Testis (tissue), 3 donors: ENCODE results near the gene ASB5. TPM values are rescaled to one million over a fixed set of nuclear protein-coding genes. Genes with fewer than 3 reads are reported as not detected.
"Not testable (repeated sequence)": the region's sequence is repeated elsewhere in the genome, so short reads cannot be mapped to it uniquely, and the experiment has no call there.

Experiments
- DNase-seq: peaks from one replicate; pipeline ENCODE4 v3.0.0-alpha.2; 2019
- H3K27ac ChIP-seq, 2 donors: fragments of 200-600 bp; sonication (generic); one replicate each; pipeline ENCODE4 v1.5.1; 2019
- H3K27me3 ChIP-seq: fragments of 200-600 bp; sonication (generic); one replicate; pipeline ENCODE4 v1.5.1; 2019
- H3K36me3 ChIP-seq: fragments of 200-600 bp; sonication (generic); one replicate; pipeline ENCODE4 v1.5.1; 2017; ENCODE audit warnings: low read depth; ENCODE audit errors: missing control alignments
- H3K4me1 ChIP-seq: fragments of 200-600 bp; sonication (generic); one replicate; pipeline ENCODE4 v1.5.1; 2019
- H3K4me3 ChIP-seq, 2 donors: fragments of 200-600 bp; sonication (generic); one replicate each; pipeline ENCODE4 v1.5.1; 2017 to 2019
- H3K9me3 ChIP-seq: fragments of 200-600 bp; sonication (generic); one replicate; pipeline ENCODE4 v1.5.1; 2017
- POLR2A ChIP-seq: fragments of 450-650 bp; IDR thresholded peaks from one replicate; pipeline ENCODE4 v1.6.1; 2017; ENCODE audit warnings: antibody characterized with exemption, mild to moderate bottlenecking, moderate library complexity
- WGBS, 2 donors: methylation state at CpG; one replicate each; pipeline ENCODE4 v1.1.5; 2018; 5-methylcytosine and 5-hydroxymethylcytosine counted together
- intact Hi-C: fragments of 100-400 bp; cut with DNase I; formaldehyde crosslinking; loops from one replicate; pipeline ENCODE4 v1.15.1; 2023; ENCODE audit warnings: low total_unique reads
- polyA plus RNA-seq: library from polyadenylated mRNA; stranded (reverse); fragments of 350-450 nt; fragmentation: Illumina TruSeq; extraction: RNeasy Lipid Tissue Mini Kit (QIAGEN cat#74804); gene quantifications from one replicate; pipeline ENCODE4 v1.2.3, GENCODE V29; 2014; ENCODE audit warnings: low read depth, low replicate concordance; ENCODE audit not compliant: insufficient read depth
- total RNA-seq, 2 donors: library from RNA; depleted of rRNA; stranded (reverse); fragments of >200 nt; gene quantifications; one replicate each; pipeline ENCODE4 v1.2.3, GENCODE V29; 2016
- TF ChIP-seq, protein P1 (sequence below), 3 experiments: fragments of 450-650 bp in 2 of 3; fragments of 200-600 bp in 1 of 3; sonication (generic) in 1 of 3; IDR thresholded peaks; one replicate each; pipeline ENCODE4 v1.5.1; 2016 to 2019; ENCODE audit warnings: antibody characterized with exemption in 3 of 3, mild to moderate bottlenecking in 2 of 3, moderate library complexity in 1 of 3

The ASB5 gene
- total and polyA plus RNA-seq, 3 donors from 2014 or later, result 0.99 to 8.3 (median 5.4) TPM

GRCh38 chr4:176226736-176227135, 42.3 kb downstream of the ASB5 start:
- Histone ChIP-seq H3K27me3 (no peaks in the 10 kb centered on the region), H3K9me3 (no peaks in the 10 kb centered on the region), H3K4me3 (no peak overlapping the region), H3K4me1 (no peaks in the 10 kb centered on the region), H3K27ac (no peak overlapping the region), H3K36me3 (no peaks in the 10 kb centered on the region)
- intact Hi-C loops, result no loop called here
- TF ChIP-seq POLR2A, result no peak
- TF ChIP-seq, protein P1, sequence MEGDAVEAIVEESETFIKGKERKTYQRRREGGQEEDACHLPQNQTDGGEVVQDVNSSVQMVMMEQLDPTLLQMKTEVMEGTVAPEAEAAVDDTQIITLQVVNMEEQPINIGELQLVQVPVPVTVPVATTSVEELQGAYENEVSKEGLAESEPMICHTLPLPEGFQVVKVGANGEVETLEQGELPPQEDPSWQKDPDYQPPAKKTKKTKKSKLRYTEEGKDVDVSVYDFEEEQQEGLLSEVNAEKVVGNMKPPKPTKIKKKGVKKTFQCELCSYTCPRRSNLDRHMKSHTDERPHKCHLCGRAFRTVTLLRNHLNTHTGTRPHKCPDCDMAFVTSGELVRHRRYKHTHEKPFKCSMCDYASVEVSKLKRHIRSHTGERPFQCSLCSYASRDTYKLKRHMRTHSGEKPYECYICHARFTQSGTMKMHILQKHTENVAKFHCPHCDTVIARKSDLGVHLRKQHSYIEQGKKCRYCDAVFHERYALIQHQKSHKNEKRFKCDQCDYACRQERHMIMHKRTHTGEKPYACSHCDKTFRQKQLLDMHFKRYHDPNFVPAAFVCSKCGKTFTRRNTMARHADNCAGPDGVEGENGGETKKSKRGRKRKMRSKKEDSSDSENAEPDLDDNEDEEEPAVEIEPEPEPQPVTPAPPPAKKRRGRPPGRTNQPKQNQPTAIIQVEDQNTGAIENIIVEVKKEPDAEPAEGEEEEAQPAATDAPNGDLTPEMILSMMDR (IDR thresholded peaks at IDR 0.05), result no peak
- no peak for DNase-seq
- 77 to 90% methylated on average over 5 of the region's 5 CpGs for WGBS, 2 donors

DNA sequence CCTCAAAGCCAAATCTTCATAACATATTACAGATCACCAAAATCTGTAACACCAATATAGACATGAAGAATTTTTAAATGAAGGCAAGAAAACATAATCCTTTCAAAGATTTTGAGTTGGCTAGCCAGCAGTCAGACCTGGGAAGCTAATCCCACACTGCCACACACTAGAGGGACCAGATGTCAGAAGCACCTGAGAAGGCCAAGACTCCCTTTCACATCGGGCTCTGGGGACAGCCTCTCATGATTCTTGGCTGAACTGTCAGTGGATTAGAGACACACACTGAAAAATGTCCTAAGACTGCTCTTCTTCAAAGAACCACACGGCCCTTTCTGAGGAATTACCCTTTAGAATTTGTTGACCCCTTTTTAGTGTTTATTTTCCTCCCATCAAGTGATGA, 45.5 kb downstream of the ASB5 start:
- intact Hi-C loops, result no loop called here
- Histone ChIP-seq H3K27me3 (no peaks in the 10 kb centered on the region), H3K27ac (no peak overlapping the region), H3K4me3 (no peak overlapping the region), H3K4me1 (no peaks in the 10 kb centered on the region), H3K9me3 (no peaks in the 10 kb centered on the region), H3K36me3 (no peaks in the 10 kb centered on the region)
- TF ChIP-seq, protein P1 (IDR thresholded peaks at IDR 0.05), result no peak
- TF ChIP-seq POLR2A, result no peak
- 63 to 82% methylated on average over 2 of the region's 2 CpGs for WGBS, 2 donors
- no peak for DNase-seq

- H3K27ac ChIP-seq, result no peak overlapping the region
- H3K36me3 ChIP-seq, result no peaks in the 10 kb centered on the region
- H3K9me3 ChIP-seq, result no peaks in the 10 kb centered on the region
- WGBS, 2 donors, result 52 to 74% methylated on average over 5 of the region's 5 CpGs
- intact Hi-C loops, result no loop called here
- TF ChIP-seq, protein P1 (IDR thresholded peaks at IDR 0.05), result no peak
- no peak for TF ChIP-seq POLR2A
- H3K4me1 ChIP-seq, result no peaks in the 10 kb centered on the region
- no peak for DNase-seq
- no peak overlapping the region for H3K4me3 ChIP-seq
- no peaks in the 10 kb centered on the region for H3K27me3 ChIP-seq
Observed at GRCh38 chr4:176222149-176222548, 46.9 kb downstream of the ASB5 start.

GRCh38 chr4:176217510-176217909, 51.5 kb downstream of the ASB5 start:
- Histone ChIP-seq H3K27ac (no peak overlapping the region), H3K9me3 (no peaks in the 10 kb centered on the region), H3K4me3 (no peak overlapping the region), H3K4me1 (no peaks in the 10 kb centered on the region), H3K36me3 (no peaks in the 10 kb centered on the region), H3K27me3 (no peaks in the 10 kb centered on the region)
- WGBS, 2 donors, result 68 to 76% methylated on average over 2 of the region's 2 CpGs
- TF ChIP-seq, protein P1 (IDR thresholded peaks at IDR 0.05), result no peak
- no peak for TF ChIP-seq POLR2A
- no peak for DNase-seq
- intact Hi-C loops, result no loop called here

DNA sequence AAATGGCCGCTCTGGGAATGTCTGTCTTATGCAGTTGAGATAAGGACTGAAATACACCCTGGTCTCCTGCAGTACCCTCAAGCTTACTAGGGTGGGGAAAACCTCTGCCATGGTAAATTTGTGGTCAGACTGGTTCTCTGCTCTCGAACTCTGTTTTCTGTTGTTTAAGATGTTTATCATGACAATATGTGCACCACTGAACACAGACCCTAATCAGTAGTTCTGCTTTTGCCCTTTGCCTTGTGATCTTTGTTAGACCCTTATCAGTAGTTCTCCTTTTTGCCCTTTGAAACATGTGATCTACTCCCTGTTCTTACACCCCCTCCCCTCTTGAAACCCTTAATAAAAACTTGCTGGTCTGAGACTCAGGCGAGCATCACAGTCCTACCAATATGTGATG, 56.7 kb downstream of the ASB5 start:
- H3K27me3 ChIP-seq, DNase-seq, intact Hi-C loops, H3K27ac ChIP-seq, H3K4me1 ChIP-seq, H3K9me3 ChIP-seq, H3K36me3 ChIP-seq, H3K4me3 ChIP-seq: not testable (repeated sequence)
- 74 to 81% methylated on average over 3 of the region's 3 CpGs for whole genome bisulfite sequencing, 2 donors
